Keratinocyte (primary cell): Measurements from ENCODE around the gene ZNF681. TPM values are rescaled to one million over a fixed set of nuclear protein-coding genes. Genes with fewer than 3 reads are reported as not detected.

ENCODE experiments used
- DNase-seq: peaks from one replicate; pipeline ENCODE4 v3.0.0-alpha.2; 2011; ENCODE audit warnings: low read depth, missing footprints, low spot score
- FAIRE-seq: peaks from 2 replicates; lab custom pipeline; 2011; peaks lifted over from hg19 to GRCh38; lab: Jason Lieb, UNC
- H2AFZ ChIP-seq: 2 replicates; pipeline ENCODE4 v1.6.0; 2012; ENCODE audit warnings: low read length, control low read depth, inconsistent platforms; ENCODE audit not compliant: control insufficient read depth
- H3K27ac ChIP-seq: 2 replicates; pipeline ENCODE4 v1.5.1; 2011; ENCODE audit warnings: low read length; ENCODE audit not compliant: control insufficient read depth, insufficient read depth
- H3K27me3 ChIP-seq: 3 replicates; pipeline ENCODE4 v1.6.0; 2011; ENCODE audit warnings: low read length; ENCODE audit not compliant: control insufficient read depth, insufficient read depth; ENCODE audit errors: extremely low read depth
- H3K36me3 ChIP-seq, 2 experiments: 2 replicates in 1 of 2; 3 replicates in 1 of 2; pipeline ENCODE4 v1.5.1; 2011; ENCODE audit warnings: low read length in 2 of 2, mild to moderate bottlenecking in 1 of 2; ENCODE audit not compliant: control insufficient read depth in 2 of 2, insufficient read depth in 2 of 2; ENCODE audit errors: extremely low read depth in 1 of 2
- H3K4me1 ChIP-seq: 3 replicates; pipeline ENCODE4 v1.5.1; 2011; ENCODE audit warnings: low read length; ENCODE audit not compliant: control insufficient read depth, insufficient read depth; ENCODE audit errors: extremely low read depth
- H3K4me2 ChIP-seq: 3 replicates; pipeline ENCODE4 v1.6.0; 2011; ENCODE audit warnings: low read depth, low read length; ENCODE audit not compliant: control insufficient read depth, insufficient read depth; ENCODE audit errors: extremely low read depth
- H3K4me3 ChIP-seq, 3 experiments: fragments of 200-600 bp in 1 of 3; sonication (generic) in 1 of 3; 2 replicates in 2 of 3; 3 replicates in 1 of 3; pipeline ENCODE4 v1.5.1; 2011 to 2016; ENCODE audit warnings: low read length in 3 of 3, mild to moderate bottlenecking in 3 of 3, control low read depth in 2 of 3, inconsistent platforms in 1 of 3, low read depth in 1 of 3, mixed read lengths in 1 of 3, mixed run types in 1 of 3, moderate library complexity in 1 of 3; ENCODE audit not compliant: control insufficient read depth in 2 of 3, insufficient read depth in 2 of 3; ENCODE audit errors: extremely low read depth in 1 of 3
- H3K79me2 ChIP-seq: 2 replicates; pipeline ENCODE4 v1.6.0; 2012; ENCODE audit warnings: low read length; ENCODE audit not compliant: control insufficient read depth, insufficient read depth
- H3K9ac ChIP-seq: 3 replicates; pipeline ENCODE4 v1.6.0; 2011; ENCODE audit warnings: low read length; ENCODE audit not compliant: control insufficient read depth, insufficient read depth; ENCODE audit errors: extremely low read depth
- H3K9me1 ChIP-seq: 3 replicates; pipeline ENCODE4 v1.6.0; 2011; ENCODE audit warnings: low read length; ENCODE audit not compliant: control insufficient read depth, insufficient read depth; ENCODE audit errors: extremely low read depth
- H3K9me3 ChIP-seq: 2 replicates; pipeline ENCODE4 v1.5.1; 2012; ENCODE audit warnings: low read depth, low read length; ENCODE audit not compliant: control insufficient read depth
- H4K20me1 ChIP-seq: 3 replicates; pipeline ENCODE4 v1.6.0; 2011; ENCODE audit warnings: low read length; ENCODE audit not compliant: control insufficient read depth, insufficient read depth; ENCODE audit errors: extremely low read depth
- EZH2 ChIP-seq: IDR thresholded peaks from one replicate; pipeline ENCODE4 v1.6.1; 2012; ENCODE audit warnings: inconsistent platforms, mild to moderate bottlenecking, low read length, moderate library complexity
- dilution Hi-C: fragments of 300-500 bp; cut with MboI; formaldehyde crosslinking; loops from one replicate; pipeline ENCODE4 v1.7.0; 2020; ENCODE audit warnings: low sequenced_read_pairs; ENCODE audit not compliant: extremely low pct_ligation_motif_present
- polyA plus RNA-seq, 5 experiments: library from polyadenylated mRNA; depleted of rRNA in 3 of 5; stranded (reverse) in 3 of 5; stranded (forward) in 1 of 5; unstranded in 1 of 5; fragments of >200 nt; gene quantifications; 1 replicate in 1 of 5; 2 replicates in 3 of 5; 3 replicates in 1 of 5; pipeline versions ENCODE4 v1.2.1 to v1.2.3, GENCODE V29; 2011 to 2012; ENCODE audit warnings: missing spikeins in 2 of 5, low read depth in 1 of 5, low replicate concordance in 1 of 5
- TF ChIP-seq, protein P1 (sequence below), 3 experiments: IDR thresholded peaks in 1 of 3; conservative IDR thresholded peaks in 1 of 3; optimal IDR thresholded peaks in 1 of 3; 2 replicates in 2 of 3; 3 replicates in 1 of 3; pipeline versions ENCODE3 to v1.5.1; 2011; ENCODE audit warnings: low read length in 3 of 3, mild to moderate bottlenecking in 3 of 3, moderate library complexity in 2 of 3, control low read depth in 1 of 3, inconsistent platforms in 1 of 3; ENCODE audit not compliant: insufficient read depth in 2 of 3; ENCODE audit errors: extremely low read depth in 1 of 3

ZNF681 gene
- polyA plus RNA-seq, 1 donor (not counting 4 experiments of a cell fraction or from before 2014, with no cell fraction given): 1.4 TPM

- Histone ChIP-seq H3K9ac (no peak overlapping the region), H3K4me3 (no peak overlapping the region), H4K20me1 (no peaks in the 10 kb centered on the region), H3K27me3 (no peaks in the 10 kb centered on the region), H3K79me2 (no peaks in the 10 kb centered on the region), H3K9me1 (no peaks in the 10 kb centered on the region), H3K4me1 (no peaks in the 10 kb centered on the region), H3K27ac (no peak overlapping the region), H3K4me2 (no peak overlapping the region), H3K36me3 (no peaks in the 10 kb centered on the region), H3K9me3 (no peaks in the 10 kb centered on the region), H2AFZ (no peak overlapping the region)
- no peak for FAIRE-seq
- dilution Hi-C loops: no loop called here
- no peak for DNase-seq
- TF ChIP-seq EZH2: no peak
- TF ChIP-seq, protein P1, sequence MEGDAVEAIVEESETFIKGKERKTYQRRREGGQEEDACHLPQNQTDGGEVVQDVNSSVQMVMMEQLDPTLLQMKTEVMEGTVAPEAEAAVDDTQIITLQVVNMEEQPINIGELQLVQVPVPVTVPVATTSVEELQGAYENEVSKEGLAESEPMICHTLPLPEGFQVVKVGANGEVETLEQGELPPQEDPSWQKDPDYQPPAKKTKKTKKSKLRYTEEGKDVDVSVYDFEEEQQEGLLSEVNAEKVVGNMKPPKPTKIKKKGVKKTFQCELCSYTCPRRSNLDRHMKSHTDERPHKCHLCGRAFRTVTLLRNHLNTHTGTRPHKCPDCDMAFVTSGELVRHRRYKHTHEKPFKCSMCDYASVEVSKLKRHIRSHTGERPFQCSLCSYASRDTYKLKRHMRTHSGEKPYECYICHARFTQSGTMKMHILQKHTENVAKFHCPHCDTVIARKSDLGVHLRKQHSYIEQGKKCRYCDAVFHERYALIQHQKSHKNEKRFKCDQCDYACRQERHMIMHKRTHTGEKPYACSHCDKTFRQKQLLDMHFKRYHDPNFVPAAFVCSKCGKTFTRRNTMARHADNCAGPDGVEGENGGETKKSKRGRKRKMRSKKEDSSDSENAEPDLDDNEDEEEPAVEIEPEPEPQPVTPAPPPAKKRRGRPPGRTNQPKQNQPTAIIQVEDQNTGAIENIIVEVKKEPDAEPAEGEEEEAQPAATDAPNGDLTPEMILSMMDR (optimal IDR thresholded peaks at IDR 0.05 in 1 of 3, IDR thresholded peaks at IDR 0.05 in 1 of 3, conservative IDR thresholded peaks at IDR 0.05 in 1 of 3; ENCODE audit: extremely low read depth in 1 of 3, insufficient read depth in 2 of 3, low read length in 3 of 3): no peak
Measured at GRCh38 chr19:23792784-23793183, 34.1 kb upstream of the ZNF681 start.

- Histone ChIP-seq H3K27ac (no peak overlapping the region), H3K27me3 (no peaks in the 10 kb centered on the region), H3K4me3 (no peak overlapping the region), H3K79me2 (no peaks in the 10 kb centered on the region), H2AFZ (no peak overlapping the region), H3K9me3 (no peaks in the 10 kb centered on the region), H3K9me1 (no peaks in the 10 kb centered on the region), H4K20me1 (no peaks in the 10 kb centered on the region), H3K36me3 (no peaks in the 10 kb centered on the region), H3K9ac (no peak overlapping the region), H3K4me2 (no peak overlapping the region), H3K4me1 (no peaks in the 10 kb centered on the region)
- TF ChIP-seq EZH2: no peak
- TF ChIP-seq, protein P1 (optimal IDR thresholded peaks at IDR 0.05 in 1 of 3, IDR thresholded peaks at IDR 0.05 in 1 of 3, conservative IDR thresholded peaks at IDR 0.05 in 1 of 3; ENCODE audit: extremely low read depth in 1 of 3, insufficient read depth in 2 of 3, low read length in 3 of 3): no peak
- DNase-seq: no peak
- dilution Hi-C loops: no loop called here
- FAIRE-seq: no peak
Measured at GRCh38 chr19:23790641-23791488, 32.2 kb upstream of the ZNF681 start.
